ENCODE results near the gene SIGLEC15. TPM values are rescaled to one million over a fixed set of nuclear protein-coding genes. Genes with fewer than 3 reads are reported as not detected.

The SIGLEC15 gene
- total RNA-seq, 4 donors from 2014 or later = 0.16 to 1.4 (median 0.71) TPM

DNA sequence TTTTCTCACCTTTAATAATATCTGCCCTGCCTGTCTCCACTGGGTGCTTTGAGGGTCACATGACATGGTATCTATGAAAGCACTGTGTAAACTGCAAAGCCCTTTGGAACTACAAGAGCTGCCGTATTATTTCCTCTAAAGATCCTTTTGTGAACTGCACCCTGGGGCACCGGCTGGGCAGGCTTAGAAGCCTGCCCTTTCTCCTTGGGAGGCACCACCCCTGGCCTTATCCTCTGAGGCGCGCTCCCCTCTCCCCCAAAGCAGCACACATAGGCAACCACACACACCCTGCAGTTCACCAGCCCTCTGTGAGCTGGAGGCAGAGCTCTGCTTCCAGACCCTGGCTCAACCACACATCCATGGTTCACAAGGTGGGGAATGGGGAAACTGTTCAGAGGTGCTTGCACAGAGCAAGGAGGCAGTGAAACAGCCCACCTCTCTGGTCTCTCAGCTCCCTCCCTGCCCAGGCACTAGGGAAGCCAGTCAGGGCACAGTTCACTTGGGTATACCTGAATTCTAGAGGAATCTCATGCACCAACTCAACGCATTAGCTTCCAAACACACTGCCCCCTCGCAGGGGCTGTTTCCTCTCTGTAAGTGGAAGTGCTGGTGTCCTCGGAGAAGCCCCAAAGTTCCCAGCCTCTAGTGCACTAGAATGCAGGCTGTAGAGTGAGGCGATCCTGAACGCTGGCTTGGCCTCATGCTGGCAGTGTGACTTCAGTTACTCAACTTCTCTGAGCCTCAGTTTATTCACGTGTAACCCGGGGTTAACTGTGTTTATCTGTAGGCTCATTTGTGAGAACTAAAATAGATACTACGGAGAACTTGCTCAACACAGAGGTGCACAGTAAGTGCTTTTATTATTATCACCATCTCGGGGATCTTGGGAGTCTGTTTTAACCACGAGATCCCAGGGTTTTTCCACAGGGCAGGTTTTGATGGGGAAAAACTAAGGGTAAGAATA, 11.0 kb downstream of the SIGLEC15 start:
- TF ChIP-seq, protein P1, sequence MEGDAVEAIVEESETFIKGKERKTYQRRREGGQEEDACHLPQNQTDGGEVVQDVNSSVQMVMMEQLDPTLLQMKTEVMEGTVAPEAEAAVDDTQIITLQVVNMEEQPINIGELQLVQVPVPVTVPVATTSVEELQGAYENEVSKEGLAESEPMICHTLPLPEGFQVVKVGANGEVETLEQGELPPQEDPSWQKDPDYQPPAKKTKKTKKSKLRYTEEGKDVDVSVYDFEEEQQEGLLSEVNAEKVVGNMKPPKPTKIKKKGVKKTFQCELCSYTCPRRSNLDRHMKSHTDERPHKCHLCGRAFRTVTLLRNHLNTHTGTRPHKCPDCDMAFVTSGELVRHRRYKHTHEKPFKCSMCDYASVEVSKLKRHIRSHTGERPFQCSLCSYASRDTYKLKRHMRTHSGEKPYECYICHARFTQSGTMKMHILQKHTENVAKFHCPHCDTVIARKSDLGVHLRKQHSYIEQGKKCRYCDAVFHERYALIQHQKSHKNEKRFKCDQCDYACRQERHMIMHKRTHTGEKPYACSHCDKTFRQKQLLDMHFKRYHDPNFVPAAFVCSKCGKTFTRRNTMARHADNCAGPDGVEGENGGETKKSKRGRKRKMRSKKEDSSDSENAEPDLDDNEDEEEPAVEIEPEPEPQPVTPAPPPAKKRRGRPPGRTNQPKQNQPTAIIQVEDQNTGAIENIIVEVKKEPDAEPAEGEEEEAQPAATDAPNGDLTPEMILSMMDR (IDR thresholded peaks at IDR 0.05; ENCODE audit: low read depth) = no peak

DNA sequence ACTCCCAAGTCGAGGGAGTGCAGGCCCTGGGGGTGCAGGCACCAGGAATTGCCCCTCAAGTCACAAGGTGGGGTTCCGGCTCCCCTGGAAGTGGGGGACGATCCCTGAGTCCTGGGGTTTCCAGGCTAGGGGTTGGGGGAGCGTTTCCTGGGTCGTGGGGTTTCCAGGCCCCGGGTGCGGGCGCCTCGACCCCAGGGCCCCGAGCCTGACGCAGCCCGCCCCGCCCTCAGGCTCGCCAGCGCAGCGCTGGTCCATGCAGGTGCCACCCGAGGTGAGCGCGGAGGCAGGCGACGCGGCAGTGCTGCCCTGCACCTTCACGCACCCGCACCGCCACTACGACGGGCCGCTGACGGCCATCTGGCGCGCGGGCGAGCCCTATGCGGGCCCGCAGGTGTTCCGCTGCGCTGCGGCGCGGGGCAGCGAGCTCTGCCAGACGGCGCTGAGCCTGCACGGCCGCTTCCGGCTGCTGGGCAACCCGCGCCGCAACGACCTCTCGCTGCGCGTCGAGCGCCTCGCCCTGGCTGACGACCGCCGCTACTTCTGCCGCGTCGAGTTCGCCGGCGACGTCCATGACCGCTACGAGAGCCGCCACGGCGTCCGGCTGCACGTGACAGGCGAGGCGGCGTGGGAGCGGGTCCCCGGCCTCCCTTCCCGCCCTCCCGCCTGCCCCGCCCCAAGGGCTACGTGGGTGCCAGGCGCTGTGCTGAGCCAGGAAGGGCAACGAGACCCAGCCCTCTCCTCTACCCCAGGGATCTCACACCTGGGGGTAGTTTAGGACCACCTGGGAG, 12.0 kb downstream of the SIGLEC15 start:
- TF ChIP-seq, protein P1 (IDR thresholded peaks at IDR 0.05; ENCODE audit: low read depth) = no peak

DNA sequence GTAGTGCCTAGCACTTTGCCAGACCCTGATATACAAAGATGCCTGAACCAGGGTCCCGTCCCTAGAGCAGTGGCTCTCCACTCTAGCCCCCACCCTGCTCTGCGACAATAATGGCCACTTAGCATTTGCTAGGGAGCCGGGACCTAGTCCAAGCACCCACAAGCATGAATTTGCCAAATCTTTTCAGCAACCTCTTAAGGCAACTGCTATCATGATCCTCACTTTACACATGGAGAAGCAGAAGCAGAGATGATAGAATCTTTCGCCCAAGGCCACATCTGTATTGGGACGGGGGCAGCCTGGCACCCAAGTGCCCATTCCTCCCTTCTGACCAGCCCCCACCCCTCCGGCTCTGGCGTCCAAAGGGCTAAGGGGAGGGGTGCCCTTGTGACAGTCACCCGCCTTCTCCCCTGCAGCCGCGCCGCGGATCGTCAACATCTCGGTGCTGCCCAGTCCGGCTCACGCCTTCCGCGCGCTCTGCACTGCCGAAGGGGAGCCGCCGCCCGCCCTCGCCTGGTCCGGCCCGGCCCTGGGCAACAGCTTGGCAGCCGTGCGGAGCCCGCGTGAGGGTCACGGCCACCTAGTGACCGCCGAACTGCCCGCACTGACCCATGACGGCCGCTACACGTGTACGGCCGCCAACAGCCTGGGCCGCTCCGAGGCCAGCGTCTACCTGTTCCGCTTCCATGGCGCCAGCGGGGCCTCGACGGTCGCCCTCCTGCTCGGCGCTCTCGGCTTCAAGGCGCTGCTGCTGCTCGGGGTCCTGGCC, 13.0 kb downstream of the SIGLEC15 start:
- TF ChIP-seq, protein P1 (IDR thresholded peaks at IDR 0.05; ENCODE audit: low read depth) = no peak

DNA sequence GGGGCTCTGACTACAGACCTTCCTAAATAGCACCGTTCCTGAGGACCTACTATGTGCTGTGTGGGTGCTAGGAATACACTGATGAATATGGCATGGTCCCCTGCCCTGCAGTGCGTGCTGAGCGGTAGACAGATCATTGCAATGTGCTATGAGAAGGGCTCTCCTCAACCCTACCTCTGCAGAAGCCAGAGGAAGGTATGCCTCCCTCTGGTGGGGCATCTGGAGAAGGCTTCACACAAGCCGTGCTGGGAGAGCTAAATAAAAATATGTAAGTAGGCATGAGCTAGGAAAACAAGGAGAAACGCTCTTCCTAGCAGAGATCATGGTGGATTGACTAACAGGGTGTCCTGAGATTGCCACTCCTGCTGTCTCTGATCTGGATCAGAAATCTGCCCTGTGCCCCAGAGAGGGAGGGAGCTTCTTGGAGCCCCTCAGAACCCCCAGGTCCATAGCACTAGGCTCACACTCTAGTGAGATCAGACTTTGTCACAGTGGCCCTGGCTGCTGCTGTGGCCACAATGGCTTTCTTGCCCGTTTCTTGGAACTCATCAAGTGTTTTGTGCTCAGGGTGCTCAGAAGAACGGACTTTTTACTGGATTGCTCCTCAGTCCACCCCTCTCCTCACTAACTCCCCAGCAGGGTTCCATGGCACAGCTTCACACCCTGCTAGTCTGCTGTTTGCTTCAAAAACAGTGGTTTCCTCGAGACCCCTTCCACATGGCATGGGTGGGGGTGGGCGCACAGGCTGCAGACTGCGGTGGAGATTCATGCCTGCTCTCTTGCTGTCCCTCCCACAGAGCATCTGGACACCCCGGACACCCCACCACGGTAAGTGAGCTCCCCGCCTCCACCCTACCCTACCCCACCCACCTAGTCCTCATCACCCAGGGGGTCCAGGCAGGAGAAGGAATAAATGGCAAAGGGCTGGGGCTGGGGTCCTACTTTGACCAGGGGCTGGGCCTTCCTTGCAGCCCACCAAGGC, 14.2 kb downstream of the SIGLEC15 start:
- TF ChIP-seq, protein P1 (IDR thresholded peaks at IDR 0.05; ENCODE audit: low read depth) = no peak

DNA sequence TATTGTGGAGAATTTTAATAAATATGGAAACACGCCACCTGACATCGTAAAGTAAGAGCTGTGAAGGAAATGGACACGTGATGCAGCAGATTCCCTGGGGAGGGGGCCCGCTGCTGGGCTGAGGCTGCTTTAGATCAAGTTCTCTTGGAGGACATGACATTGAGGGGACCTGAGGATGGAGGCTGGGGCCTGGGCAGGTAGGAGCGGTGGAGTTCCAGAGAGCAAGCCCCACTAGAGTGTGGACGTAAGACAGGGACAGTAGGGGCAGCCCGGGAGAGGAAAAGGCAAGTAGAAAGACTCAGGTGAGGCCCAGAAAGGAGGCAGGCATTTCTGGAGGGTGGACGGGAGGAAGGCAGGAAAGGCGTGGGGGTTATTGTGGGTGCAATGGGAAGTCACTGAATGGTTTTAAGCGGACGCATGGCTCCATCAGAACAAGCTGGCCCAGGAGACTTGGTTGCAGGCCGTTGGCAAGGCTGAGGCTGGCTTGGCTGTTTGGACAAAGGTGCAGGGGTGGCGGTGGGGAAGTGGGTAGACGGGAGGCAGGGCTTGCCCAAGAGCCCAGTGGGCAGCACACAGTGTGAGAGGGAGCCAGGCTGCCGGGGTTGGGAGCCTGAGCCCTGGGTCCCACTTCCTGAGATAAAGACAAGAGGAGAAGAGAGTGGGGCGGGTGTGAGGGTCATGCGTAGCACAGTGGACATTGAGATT, 15.7 kb downstream of the SIGLEC15 start:
- TF ChIP-seq, protein P1 (IDR thresholded peaks at IDR 0.05; ENCODE audit: low read depth) = no peak

Data from subcutaneous adipose tissue (tissue), 4 donors.